Limb (tissue), 2 donors: ENCODE data around the gene TSKU.
A peak's percentile ranks its signal among the peaks of the same experiment; 100 is the strongest.

Experiments used
- DNase-seq, 2 donors: peaks; one replicate each; pipeline ENCODE4 v3.0.0-alpha.2; 2016; ENCODE audit errors: extremely low spot score in 2 of 2

TSKU gene, protein sequence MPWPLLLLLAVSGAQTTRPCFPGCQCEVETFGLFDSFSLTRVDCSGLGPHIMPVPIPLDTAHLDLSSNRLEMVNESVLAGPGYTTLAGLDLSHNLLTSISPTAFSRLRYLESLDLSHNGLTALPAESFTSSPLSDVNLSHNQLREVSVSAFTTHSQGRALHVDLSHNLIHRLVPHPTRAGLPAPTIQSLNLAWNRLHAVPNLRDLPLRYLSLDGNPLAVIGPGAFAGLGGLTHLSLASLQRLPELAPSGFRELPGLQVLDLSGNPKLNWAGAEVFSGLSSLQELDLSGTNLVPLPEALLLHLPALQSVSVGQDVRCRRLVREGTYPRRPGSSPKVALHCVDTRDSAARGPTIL

DNA sequence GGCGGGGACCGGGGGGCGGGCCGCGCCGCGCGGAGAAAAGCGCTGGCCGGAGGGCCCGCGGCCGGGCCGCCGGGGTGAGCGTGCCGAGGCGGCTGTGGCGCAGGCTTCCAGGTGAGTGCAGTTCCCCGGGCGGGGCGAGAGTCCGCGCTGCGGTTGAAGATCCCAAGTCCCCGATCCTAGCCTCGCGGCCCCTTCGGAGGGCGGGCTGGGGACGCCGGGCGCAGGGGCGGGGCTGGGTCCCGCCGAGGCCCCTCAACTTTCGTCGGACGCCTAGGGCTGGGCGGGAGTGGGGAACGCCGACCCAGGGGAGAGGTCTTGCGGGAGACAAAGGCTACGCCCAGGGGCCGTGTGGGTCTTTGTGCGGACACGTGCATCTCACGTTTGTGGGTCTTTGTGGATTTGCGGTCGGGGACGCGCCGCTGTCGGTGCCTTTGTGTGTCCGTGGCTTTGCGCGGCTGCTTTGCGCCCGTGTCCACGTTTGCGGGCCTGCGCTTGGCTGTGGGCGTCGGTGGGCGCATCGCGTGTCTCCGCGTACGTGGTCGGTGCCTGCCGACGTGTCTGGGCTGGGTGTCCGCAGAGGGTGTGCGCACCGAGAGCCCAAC lies at the start of gene TSKU:
TSKU (plus strand) TSS at position 63 of the 602 bp plus-strand sequence. CDS start 12,261 bp downstream, outside the sequence.
- no peak for DNase-seq

DNA sequence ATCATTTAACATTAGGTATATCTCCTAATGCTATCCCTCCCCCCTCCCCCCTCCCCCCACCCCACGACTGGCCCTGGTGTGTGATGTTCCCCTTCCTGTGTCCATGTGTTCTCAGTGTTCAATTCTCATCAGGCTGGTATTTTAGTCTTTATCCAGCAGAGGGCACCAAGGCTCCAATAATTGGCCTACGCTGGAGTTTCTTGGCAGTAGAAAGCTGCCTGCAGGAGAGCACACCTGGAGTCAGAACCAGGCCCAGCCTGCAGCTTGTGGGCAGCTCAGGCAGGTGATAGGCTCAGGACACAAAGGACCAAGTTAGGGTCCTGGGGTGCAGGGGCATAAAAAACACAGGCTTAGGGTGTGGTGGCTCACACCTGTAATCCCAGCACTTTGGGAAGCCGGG lies 49.2 kb upstream of the TSKU start:
- DNase-seq: peak; percentile 65 to 70

DNA sequence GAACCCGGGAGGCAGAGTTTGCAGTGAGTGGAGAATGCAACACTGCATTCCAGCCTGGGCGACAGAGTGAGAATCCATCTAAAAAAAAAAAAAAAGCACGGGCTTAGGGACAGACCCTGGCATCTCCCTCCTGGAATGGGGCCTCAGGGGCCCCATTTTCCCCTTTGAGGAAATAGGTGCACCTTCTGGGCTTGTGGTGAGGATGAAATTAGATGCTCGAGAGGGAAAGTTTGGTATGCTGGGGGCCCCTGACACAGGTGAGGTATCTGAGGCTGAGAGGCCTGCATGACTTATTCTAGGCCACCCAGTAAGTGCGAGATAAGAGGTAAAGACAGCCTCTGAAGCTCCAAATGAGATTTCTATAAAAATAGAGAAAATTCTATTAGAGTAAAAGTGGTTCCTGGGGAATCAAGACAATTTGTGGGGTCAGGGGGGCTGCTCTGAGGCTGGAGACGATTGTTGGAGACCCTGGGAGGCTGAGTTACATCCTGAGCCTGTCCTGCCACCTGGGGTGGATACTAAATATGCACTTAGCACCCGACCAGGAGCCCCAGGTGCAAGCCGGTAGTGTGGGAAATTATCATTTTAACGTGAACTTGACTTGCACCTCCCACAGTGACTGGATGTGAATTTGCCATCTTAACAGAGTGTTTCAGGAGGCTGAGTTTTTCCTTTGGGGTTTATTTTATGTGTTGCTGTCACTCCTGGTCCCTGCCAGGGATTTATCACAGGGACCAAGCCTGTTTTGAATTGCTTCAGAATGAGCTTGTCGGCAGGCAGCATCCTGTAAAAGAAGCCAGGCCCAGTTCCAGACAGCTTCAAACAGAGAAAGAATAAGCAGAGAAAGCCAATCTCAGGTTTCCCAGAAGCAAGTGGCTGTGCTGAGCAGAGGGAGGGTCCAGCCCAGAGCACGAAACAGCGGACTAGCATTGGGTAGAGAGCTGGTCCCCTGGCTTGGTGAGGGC lies 48.4 kb upstream of the TSKU start:
- peak in 1 of 2 donors; percentile 45 for DNase-seq

DNA sequence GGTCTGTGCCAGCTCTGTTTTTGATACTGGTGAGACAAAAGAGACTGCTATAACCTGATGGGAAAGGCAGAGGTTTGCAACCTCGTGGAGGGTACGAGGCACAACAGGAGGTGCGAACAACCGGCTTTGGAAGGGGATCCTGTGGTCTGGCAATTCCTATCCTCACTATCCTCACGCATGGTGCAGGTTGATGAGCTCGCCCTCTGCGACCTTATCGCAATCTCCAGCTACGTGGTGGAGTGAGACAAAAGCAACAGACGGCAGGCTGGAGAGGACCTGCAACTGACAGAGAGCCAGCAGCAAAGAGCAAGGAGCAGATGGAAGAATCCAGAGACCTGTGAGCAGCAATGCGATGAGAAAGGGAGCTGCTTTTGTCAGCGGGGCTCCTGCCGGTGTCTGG lies 47.3 kb upstream of the TSKU start:
- DNase-seq: no peak

DNA sequence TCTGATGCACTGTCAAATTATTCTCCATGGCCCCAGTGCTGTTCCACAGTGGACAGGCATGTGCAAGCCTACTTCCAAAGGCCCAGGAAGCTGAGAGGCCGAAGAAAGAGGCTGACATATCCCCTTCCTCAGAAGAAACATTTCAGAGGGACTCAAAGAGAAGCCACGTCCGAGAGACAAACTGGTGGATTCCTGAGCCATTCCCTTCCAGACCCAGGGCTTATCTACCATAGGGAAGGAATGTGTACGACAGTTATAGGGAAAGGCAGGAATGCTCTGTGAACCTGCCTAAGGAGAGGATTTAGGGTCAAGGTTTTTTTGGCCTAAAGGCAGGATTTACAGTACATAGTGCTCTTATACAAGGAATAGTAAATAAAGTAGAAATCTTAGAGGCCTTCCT lies 46.9 kb upstream of the TSKU start:
- DNase-seq: no peak

DNA sequence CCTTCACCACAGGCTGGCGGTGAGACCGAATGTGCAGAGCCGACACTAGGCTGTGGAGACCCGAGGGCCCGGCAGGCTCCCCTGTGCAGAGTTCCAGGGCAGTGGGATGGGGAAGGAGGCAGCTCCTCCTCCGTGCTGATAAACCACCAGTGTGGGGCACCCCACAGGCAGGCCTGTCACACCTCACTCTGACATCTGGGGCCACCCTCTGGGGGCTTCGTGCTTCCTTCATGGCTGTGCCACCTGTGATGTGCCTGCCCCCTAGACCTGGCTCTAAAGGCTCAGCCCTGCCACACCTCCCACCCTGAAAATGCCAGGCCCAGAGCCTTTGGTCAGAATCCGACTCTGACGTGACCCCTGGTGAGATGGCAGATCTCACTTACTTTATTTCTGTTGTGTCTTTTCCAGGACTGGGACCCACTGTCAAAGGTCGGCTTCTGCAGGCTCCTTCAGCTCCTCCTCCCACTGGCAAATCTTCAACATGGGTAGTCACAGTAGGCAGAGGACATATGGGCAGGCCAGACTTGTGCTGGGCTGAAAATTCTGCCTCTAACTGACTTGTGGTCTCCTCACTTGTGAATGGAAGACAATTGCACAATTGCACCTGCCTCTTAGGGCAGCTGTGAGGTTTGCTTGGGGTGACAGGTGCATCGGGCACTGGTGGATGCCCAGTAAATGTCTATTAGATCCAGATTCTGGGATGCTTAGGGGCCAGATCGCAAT lies 46.2 kb upstream of the TSKU start:
- DNase-seq: no peak

DNA sequence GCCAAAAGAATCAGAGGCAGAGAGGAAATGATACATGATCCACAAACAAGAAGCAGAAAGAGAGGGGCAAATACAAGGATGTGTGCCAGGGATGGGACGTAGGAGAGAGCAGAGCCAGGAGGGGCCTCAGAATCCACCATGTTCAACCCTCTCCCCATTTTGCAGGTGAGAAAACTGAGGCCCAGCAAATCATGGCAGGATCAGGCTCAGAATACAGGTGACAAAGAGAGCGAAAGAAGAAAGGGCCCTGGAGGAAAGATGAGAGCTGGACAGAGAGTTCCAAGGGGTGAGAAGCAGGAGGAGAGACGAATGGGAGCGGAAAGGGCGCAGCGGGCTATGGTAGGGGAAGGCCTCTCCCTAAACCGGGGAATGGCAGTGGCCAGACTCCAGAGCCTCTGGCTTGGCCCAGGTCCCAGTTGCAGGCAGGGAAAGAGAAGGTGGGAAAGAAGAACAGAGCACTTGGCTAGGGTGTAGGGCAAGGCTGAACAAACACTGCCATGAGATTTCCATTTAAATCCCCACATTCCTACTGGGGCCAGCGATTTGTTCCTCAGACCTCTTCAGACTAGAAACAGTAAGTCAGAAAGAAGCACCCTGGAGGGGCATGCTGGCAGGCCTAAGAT lies 44.4 kb upstream of the TSKU start:
- DNase-seq: no peak

DNA sequence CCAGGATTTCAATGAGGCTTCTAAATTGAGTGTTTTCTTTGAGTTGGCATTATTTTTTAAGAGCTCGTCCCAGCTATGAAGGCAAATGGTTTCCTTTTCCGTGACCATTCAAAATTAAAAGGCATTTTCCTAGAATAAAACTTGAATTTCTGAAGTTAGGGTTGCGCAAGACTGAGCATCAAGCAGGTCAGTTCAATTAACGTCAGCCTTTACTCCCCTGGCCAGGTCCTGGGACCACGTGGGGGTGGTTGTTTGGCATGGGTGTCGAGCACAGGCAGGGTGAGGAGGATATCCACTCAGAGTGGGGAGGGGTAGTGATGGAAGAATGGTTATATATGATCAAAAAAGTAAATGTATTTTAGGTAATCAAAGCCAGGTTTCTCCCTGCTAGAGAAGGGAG lies 43.4 kb upstream of the TSKU start:
- no peak for DNase-seq

DNA sequence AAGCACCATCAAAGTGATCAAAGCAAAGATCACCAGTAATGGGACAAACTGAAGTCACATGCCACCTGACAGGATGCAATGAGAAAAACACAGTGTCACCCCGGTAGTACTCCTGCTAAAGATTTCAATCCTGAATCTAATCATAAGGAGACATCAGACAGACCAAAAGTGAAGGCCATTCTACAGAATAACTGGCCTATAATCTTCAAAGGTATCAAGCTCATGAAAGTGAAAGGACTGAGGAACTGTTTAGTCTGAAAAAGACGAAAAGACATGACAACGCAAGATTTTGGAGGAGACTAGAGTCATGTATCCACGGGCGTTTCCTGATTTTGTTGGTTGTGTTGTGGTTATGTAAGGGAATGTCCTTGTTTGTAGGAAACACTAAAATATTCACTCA lies 42.4 kb upstream of the TSKU start:
- no peak for DNase-seq

DNA sequence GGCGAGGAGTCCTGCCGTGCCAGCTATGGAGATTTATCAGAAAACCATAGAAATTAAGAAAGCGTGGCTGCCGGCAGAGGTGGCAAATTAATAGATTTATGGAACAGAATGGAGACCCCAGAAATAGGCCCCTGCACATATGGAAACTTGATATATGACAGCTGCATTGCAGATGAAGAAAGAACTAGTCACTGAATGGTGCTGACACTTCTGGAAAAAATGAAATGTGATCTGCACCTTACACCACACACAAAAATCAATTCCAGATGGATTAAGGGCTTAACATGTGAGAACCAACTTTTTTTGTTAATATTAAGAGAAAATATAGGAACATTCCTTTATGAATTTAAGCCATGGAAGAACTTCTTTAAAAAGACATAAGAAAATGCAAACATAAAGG lies 40.3 kb upstream of the TSKU start:
- peak in 1 of 2 donors; percentile 60 for DNase-seq

DNA sequence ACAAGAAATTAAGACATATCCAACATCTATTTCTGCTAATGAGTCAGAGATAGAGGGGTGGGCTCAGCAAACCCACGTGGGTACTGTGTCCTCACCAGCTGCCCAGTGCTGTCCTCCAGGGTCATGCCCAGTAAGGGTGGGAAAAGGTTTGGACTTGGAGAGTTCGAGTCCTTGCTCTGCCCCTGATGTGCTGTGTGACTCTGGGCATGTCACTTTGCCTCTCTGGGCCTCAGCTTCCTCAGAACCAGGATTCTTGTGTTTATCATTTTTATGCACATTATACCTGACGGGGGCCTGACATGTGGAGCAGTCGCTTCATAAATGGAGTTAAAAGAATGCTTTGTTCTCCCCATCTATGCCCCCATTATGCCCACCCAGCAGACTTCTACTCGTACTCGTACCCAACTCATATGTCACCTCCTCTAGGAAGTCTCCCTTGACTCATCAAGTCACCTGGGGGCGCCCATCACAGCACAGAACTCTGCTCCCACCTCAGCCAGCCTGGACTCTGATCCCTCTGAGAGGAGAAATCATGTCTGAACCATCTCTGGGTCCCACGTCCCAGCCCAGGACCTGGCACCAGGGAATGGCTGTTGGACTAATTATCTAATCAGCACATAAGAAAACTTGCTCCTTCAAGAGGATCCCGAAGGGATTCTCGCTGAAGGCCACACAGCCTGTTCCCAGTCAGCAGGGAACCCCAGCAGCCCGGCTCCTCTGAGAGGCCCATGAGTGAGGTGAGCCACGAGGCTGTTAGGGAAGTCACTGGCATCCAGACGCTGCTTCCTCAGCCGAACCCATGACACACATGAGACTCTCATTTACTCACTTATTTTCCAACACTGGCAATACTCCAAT lies 38.7 kb upstream of the TSKU start:
- DNase-seq: no peak

DNA sequence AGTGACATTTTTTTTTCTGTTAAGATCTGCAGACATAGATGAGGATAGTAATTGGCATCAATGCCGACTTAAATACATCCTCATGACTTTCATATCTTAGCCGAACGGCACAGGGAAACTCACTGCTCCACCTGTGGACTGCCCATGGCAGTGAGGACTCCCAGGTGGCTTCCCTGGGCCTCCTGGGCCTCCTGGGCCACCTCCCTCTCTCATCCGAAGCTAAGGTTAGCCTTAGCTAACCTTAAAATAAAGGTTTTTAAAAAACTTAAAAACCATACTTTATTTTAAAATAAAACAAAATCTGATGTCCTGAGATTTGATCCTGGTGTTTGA lies 38.1 kb upstream of the TSKU start:
- no peak for DNase-seq

DNA sequence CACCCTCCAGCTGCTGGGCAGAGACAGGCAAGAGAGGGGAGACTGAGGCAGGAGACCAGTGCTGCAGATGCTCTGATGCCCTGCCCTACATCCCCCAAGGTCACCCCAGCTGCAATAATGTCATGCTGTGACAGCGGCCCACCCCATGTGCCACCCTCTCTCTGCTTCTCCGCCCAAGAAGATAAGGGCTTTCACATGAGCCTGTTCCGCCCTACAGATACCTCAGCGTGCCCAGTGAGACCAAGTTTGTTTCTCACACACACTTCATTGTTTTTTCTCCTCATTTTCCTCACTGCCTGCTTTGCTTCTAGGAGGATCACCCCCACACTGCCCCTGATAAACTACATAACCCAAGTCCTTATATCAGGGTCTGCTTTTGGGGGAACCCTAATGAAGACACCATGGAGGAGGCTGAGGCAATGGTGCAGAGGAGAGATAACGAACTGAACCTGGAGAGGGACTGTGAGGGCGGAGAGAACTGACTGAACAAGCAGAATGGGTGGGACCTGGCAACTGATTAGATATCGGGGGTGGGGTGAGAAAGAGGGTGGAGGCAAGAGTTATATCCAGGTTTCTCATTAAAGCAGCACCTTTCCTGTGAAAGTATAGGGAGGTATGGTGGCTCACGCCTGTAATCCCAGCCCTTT lies 37.5 kb upstream of the TSKU start:
- DNase-seq: no peak

DNA sequence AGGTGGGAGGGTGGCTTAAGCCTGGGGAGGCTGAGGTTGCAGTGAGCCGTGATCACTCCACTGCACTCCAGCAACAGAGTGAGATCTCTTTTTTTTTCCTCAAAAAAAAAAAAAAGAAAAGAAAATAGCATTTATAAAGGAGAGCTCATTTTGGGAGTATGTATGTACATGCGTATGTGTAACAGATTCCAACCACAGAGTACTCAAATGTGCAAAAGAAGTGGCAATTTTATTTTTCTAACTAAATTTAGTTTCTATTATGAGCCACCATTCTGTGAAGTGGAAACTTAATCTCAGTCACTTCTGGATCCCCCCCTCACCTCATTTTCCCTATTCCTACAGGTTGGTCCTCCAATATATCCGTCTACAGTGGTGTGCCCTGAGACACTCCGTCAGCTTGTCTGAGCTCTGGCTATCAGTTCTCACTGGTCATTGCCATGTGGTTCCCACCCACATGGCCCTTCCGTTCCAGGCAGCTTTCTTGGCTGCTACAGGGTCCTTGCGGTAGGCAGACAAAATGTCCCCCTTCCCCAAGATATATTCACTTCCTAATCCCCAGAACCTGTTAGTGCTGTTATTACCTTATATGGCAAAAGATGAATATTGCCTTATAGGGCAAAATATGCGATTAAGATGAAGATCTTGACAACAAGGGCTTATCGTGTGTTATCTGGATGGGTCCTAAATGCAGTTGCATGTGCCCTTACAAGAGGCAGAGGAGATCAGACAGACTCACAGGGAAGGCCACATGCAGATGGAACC lies 35.8 kb upstream of the TSKU start:
- no peak for DNase-seq

DNA sequence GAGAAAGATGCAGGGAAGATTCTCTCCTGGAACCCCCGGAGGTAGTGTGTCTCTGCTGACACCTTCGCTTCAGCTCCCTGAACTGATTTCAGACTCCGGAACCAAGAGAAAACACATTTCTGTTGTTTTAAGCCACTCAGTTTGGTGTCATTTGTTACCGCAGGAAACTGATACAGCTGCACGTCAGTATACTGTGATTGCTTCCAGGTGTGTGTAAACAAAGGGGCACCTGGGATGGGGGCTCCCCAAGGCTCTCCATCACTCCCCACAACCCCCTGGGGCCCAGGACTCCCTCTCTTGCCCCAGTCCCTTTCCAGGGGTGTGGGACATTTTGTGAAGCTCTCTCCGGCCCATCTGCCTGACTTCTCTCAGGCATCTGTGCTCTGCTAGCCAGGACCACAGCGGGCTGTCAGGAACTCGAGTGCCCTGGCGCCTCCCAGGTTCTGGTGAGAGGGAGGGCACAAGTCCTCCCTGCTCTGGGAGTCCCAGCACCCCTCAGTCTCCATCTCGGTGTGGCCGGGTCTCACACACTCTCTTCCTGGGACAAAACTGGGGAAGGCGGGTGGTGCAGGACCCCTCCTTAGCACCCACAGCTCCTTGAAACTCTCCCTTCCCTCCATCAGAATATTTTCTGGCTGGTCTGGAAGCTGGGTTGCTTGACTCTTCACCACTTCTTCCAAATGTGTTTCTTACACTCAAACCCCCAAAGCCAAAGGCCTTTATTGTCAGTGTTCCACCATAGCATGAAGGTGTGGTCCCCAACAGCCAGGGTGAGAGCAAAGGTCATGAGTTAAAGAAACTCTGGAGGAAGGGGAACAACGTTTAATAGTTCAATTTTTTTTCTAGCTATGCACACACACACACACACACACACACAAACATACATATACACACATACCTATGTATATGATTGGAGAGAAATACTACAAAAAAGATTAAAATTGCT lies 35.0 kb upstream of the TSKU start:
- DNase-seq: no peak

DNA sequence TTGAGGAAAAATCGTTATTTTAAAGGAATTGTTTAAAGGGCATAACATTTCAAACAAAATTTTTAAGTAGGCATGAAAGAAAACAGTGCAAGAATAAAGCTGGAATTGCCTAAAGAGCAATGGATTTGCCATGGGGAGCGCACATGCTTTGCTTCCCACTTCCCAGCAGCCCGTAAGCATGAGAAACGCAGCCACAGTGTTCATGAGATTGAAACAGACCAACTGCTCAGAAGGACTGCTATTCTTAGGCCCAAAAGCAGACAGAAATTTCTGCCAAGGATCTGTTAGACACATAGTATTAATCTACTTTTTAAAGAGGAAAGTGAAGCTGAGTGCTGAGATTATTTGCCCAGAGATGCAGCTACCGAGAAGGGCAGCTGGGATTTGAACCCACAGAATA lies 34.2 kb upstream of the TSKU start:
- no peak for DNase-seq

DNA sequence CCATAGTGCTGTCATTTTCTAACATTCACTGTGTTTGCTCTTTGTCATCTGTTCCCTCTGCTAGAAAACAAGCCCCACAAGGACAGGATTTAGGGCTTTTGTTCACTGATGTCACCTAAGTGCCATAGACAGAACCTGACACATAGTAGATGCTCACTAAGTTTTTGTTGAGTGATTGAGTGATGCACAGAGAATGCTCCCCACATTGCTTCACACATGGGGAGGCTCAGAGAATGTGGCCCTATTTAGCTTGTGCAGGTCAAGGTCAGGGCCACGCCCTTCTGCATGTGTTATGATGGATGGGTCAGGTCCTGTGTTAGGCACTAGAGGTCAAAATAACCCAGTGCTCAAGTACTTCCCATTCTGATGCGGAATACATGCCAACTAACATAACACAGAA lies 33.1 kb upstream of the TSKU start:
- DNase-seq: no peak

DNA sequence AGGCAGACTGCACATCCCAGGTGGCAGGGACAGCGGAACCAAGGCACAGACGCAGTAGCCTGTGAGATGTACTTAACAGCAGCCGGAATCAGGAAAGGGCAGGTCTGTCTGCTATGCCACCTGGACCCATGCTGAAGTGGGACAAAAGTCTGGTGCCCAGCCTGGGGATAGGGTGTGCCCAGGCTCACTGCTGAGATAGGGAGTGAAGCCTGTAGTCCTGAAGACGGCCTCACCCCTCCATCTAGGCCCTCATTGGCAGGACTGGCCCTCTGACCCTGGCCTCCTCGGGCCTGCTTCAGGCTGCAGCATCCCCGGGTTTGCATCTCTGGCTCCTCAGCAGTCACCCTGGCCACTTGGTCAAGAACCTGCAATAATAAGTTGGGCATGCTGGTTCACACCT lies 32.4 kb upstream of the TSKU start:
- no peak for DNase-seq
